NT2/D1 (cell line): Measurements from ENCODE around the gene NEURL4.

ENCODE experiments used
- DNase-seq: peaks from one replicate; pipeline ENCODE4 v3.0.0-alpha.2; 2011; ENCODE audit warnings: low read depth, low spot score
- H3K27me3 ChIP-seq: 2 replicates; pipeline ENCODE4 v1.6.0; 2011; ENCODE audit warnings: mild to moderate bottlenecking; ENCODE audit not compliant: insufficient read length, insufficient read depth
- H3K36me3 ChIP-seq: 2 replicates; pipeline ENCODE4 v1.6.1; 2011; ENCODE audit warnings: mild to moderate bottlenecking, low read length, mixed read lengths; ENCODE audit not compliant: insufficient read depth, insufficient read length
- H3K4me1 ChIP-seq: 2 replicates; pipeline ENCODE4 v1.5.1; 2011; ENCODE audit not compliant: insufficient read depth, insufficient read length
- H3K4me3 ChIP-seq: 2 replicates; pipeline ENCODE4 v1.5.1; 2011; ENCODE audit warnings: low read depth; ENCODE audit not compliant: insufficient read length
- H3K9ac ChIP-seq: 2 replicates; pipeline ENCODE4 v1.6.0; 2011; ENCODE audit warnings: low read depth; ENCODE audit not compliant: insufficient read length
- H3K9me3 ChIP-seq: 2 replicates; pipeline ENCODE4 v1.5.1; 2011; ENCODE audit warnings: mild to moderate bottlenecking, low read length; ENCODE audit not compliant: insufficient read depth
- SUZ12 ChIP-seq: IDR thresholded peaks from 2 replicates; pipeline ENCODE4 v1.6.1; 2011; ENCODE audit not compliant: insufficient read length, insufficient read depth; ENCODE audit errors: extremely low read depth
- YY1 ChIP-seq: IDR thresholded peaks from 2 replicates; pipeline ENCODE4 v1.6.1; 2011; ENCODE audit not compliant: insufficient read length, insufficient read depth
- ZNF274 ChIP-seq: IDR thresholded peaks from 2 replicates; pipeline ENCODE4 v1.6.1; 2011; ENCODE audit warnings: mild to moderate bottlenecking, low read depth, low read length

NEURL4 gene

GRCh38 chr17:7317161-7317803 lies 11.9 kb downstream of the NEURL4 start:
- peaks cover 71% of the 10 kb centered on the region for H3K36me3 ChIP-seq

DNA sequence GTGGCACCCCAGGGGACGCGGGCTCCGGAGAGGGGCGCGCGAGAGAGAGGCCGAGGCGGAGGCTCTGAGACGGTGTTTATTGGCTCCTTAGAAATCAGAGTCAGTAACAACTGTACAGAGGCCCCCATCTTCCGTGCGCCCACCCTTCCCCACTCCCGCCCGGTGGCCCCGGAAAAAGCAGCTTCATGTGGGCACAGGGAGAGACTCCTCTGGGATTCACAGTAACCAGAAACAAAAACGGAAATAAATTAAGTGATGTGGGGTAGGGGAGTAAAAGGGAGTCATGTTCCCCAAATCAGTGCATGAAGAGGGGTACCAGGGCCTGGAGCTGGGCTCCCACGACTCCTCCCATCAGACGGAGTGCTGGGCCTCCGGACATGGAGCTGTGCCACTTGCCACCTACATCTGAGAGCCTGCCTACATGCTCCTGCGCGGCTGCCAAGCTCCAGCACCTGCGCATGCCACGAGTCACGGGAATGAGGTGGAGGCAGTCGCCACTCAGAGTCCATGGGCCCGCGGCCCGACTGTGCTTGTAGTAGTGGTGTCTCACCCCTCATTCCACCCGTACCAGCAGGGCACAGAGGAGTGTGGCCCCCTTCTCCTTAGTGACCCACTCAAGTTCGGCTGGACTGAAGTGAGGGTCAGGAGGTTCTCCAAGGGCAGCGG lies 13.4 kb downstream of the NEURL4 start:
- Histone ChIP-seq H3K4me3 (peak overlapping the region; percentile 66), H3K36me3 (peaks cover 68% of the 10 kb centered on the region), H3K4me1 (peaks cover 6% of the 10 kb centered on the region), H3K9me3 (no peaks in the 10 kb centered on the region), H3K9ac (peak overlapping the region; percentile 87), H3K27me3 (no peaks in the 10 kb centered on the region)
- no peak for TF ChIP-seq ZNF274
- no peak for TF ChIP-seq SUZ12
- TF ChIP-seq YY1: no peak
- DNase-seq: no peak

More at GRCh38 chr17:7317161-7317803, 11.9 kb downstream of the NEURL4 start:
- peaks cover 6% of the 10 kb centered on the region for H3K4me1 ChIP-seq
- no peaks in the 10 kb centered on the region for H3K27me3 ChIP-seq
- TF ChIP-seq YY1 (no peak), ZNF274 (no peak), SUZ12 (no peak)
- H3K4me3 ChIP-seq: no peak overlapping the region
- H3K9ac ChIP-seq: no peak overlapping the region
- DNase-seq: no peak
- H3K9me3 ChIP-seq: no peaks in the 10 kb centered on the region

DNA sequence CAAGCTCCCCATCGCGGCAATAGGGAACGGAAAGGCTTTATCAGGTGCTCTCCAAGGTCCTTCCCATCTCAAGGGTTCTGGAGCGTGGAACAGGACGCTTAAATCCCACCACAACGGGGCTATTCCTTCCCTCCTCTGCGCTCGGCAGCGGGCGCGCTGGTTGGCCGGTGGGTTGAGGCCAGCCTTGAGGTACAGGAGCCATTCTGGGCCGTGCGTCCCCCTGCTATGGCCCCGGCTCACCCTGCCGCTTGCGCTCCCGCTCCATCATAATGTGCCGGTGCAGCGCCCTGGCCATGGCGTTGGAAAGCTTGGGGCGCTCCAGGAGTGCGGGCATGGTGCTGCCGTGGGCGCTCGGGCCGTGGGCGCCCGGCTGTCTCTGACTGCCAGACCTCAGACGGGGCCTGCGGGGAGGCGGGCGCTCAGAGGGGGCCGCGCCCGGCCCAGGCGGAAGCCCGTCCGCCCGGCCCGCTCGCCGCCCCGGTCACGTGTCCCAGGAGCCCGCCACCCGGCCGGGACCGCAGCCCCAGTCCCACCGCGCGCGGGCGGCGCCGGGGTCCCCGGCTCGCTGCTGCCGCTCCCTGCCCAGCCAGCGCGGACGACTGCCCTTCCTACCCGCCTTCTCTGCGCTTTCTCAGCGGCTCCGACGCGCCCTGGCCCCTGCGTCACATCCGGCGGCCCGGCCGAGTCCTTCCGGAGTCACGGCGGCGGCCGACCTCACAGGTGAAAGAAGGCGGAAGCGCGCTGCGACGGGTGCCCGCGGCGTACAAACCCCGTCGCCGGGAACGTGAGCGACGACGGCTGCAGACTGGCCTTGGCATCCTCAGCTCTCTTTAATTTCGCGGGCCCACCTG lies 14.2 kb downstream of the NEURL4 start, which contains the start of gene GPS2:
Gene GPS2, minus strand, starts transcription at position 642 of the 851 bp plus-strand sequence. Its CDS starts 308 bp downstream, at position 334.
- peak; percentile 77 for DNase-seq
- Histone ChIP-seq H3K4me3 (peak within 1 kb of the TSS; percentile 66), H3K4me1 (peaks cover 6% of the 10 kb centered on the region), H3K36me3 (peaks cover 71% of the 10 kb centered on the region), H3K27me3 (no peaks in the 10 kb centered on the region), H3K9ac (peak within 1 kb of the TSS; percentile 87), H3K9me3 (no peaks in the 10 kb centered on the region)
- no peak for TF ChIP-seq YY1
- TF ChIP-seq SUZ12: no peak
- TF ChIP-seq ZNF274: no peak

DNA sequence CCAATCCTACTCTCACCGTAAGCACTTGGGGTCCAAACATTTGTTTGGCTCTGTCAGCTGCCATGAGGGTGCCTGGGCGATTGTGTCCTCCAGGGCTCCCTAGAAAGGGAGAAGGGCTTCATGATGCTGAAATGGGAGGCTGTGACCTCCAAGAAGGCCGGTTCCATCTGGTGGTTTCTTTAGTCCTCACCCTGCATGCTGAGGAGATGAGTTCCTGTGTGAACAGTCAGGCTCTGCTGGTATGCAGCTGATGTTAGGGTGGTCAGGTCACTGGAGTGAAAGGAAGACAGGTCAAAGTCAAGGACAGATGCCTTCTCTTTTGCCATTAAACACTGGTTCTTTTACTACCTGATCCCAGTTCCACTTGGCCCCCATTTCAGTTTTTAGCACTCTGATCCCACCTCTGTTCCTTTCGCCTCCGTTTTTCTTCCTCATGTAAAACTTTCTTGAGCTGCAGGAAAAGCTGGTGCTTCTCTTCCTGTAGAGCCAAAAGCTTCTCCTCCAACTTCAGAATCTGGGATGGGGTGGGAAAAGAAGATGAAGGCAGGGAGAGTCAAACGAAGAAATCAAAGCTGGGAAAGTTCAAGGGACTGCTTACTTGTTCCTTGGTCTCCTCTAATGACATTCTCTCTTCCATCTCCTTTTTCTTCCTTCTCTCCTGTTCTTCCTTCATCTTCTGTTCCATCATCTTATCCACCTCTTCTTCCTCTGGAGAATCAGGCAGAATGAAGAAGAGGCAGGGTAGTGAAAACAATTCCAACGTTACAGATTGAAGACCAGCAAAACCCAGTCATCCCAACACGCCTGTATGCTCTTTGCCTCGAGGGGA lies 15.0 kb downstream of the NEURL4 start:
- Histone ChIP-seq H3K36me3 (peaks cover 80% of the 10 kb centered on the region), H3K4me1 (peaks cover 10% of the 10 kb centered on the region)

DNA sequence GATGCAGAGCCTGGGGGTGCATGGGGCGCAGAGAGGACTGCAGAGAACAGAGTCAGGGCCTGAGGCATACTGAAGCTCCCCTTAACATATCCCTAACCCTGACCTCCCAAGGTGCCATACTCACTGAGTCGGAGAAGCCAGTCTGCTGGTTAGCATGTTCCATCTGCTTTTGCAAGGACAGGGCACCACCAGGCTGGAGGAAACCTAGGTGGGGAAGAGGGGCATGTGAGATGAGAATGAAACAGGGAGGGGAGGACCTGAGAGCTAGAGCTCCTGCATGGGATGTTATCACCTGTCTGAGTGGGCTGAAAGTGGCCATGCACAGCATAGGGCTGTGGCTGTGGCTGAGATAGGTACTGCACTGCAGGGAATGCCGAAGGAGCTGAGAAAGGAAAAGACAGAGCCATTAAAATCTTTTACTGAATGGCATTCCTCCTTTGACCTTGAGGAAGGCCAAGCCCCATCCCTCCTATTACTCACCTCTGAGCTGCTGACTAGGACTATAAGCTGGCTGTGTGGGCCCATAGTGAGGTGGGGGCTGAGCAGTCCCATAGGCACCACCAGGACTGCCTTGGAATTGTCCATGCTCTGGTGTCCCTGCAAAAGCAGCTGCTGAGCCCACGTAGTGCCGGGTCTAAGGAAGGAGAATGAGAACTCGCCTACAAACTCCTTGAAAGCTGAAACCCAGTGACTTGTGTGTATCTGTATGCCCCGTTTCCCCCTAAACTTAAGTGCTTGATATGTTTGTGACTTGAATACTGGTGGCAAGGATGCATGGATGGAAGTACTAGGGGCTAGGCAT lies 15.8 kb downstream of the NEURL4 start:
- no peak for TF ChIP-seq ZNF274
- no peak for TF ChIP-seq YY1
- TF ChIP-seq SUZ12: no peak
- Histone ChIP-seq H3K9me3 (no peaks in the 10 kb centered on the region), H3K4me3 (no peak overlapping the region), H3K27me3 (no peaks in the 10 kb centered on the region), H3K9ac (peak overlapping the region; percentile 21), H3K36me3 (peaks cover 79% of the 10 kb centered on the region), H3K4me1 (peaks cover 10% of the 10 kb centered on the region)
- DNase-seq: no peak

More for the DNA sequence above, 15.0 kb downstream of the NEURL4 start:
- TF ChIP-seq ZNF274 (no peak), YY1 (no peak), SUZ12 (no peak)
- peak overlapping the region; percentile 87 for H3K9ac ChIP-seq
- DNase-seq: no peak
- no peaks in the 10 kb centered on the region for H3K27me3 ChIP-seq
- peak overlapping the region; percentile 66 for H3K4me3 ChIP-seq
- no peaks in the 10 kb centered on the region for H3K9me3 ChIP-seq

GRCh38 chr17:7312432-7313087 lies 16.6 kb downstream of the NEURL4 start:
- Histone ChIP-seq H3K4me3 (no peak overlapping the region), H3K27me3 (no peaks in the 10 kb centered on the region), H3K4me1 (peaks cover 10% of the 10 kb centered on the region), H3K36me3 (peaks cover 72% of the 10 kb centered on the region), H3K9ac (no peak overlapping the region), H3K9me3 (no peaks in the 10 kb centered on the region)
- no peak for DNase-seq
- TF ChIP-seq SUZ12: no peak
- no peak for TF ChIP-seq ZNF274
- no peak for TF ChIP-seq YY1
